ENCODE measurements around the gene CDKAL1.

DNA sequence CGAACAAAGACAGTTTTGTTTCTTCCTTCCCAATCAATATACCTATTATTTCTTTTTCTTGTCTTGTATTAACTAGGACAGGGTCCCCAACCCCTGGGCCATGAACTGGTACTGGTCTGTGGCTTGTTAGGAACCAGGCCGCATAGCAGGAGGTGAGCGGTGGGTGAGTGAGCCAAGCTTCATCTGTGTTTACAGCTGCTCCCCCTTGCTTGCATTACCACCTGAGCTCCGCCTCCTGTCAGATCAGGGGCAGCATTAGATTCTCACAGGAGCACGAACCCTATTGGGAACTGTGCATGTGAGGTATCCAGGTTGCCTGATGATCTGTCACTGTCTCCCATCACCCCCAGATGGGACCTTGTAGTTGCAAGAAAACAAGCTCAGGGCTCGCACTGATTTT is 151.9 kb downstream of the CDKAL1 start:
- TF ChIP-seq, protein P1, sequence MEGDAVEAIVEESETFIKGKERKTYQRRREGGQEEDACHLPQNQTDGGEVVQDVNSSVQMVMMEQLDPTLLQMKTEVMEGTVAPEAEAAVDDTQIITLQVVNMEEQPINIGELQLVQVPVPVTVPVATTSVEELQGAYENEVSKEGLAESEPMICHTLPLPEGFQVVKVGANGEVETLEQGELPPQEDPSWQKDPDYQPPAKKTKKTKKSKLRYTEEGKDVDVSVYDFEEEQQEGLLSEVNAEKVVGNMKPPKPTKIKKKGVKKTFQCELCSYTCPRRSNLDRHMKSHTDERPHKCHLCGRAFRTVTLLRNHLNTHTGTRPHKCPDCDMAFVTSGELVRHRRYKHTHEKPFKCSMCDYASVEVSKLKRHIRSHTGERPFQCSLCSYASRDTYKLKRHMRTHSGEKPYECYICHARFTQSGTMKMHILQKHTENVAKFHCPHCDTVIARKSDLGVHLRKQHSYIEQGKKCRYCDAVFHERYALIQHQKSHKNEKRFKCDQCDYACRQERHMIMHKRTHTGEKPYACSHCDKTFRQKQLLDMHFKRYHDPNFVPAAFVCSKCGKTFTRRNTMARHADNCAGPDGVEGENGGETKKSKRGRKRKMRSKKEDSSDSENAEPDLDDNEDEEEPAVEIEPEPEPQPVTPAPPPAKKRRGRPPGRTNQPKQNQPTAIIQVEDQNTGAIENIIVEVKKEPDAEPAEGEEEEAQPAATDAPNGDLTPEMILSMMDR (IDR thresholded peaks at IDR 0.05 in 2 of 3, conservative IDR thresholded peaks at IDR 0.05 in 1 of 3; ENCODE audit: control insufficient read depth in 2 of 3, extremely low read depth in 1 of 3, insufficient read depth in 1 of 3, low read depth in 3 of 3, low read length in 3 of 3), result no peak
- TF ChIP-seq SMAD1 (IDR thresholded peaks at IDR 0.05; ENCODE audit: low read depth, partially characterized antibody) (no peak), PML (IDR thresholded peaks at IDR 0.05; ENCODE audit: low read length) (no peak), POLR2A (IDR thresholded peaks at IDR 0.05; ENCODE audit: low read depth, low read length) (no peak)
